ENCODE results near the gene PPP2R5C. TPM values are rescaled to one million over a fixed set of nuclear protein-coding genes. Genes with fewer than 3 reads are reported as not detected.

The PPP2R5C gene
- total RNA-seq, 1 donor, result 114 TPM

DNA sequence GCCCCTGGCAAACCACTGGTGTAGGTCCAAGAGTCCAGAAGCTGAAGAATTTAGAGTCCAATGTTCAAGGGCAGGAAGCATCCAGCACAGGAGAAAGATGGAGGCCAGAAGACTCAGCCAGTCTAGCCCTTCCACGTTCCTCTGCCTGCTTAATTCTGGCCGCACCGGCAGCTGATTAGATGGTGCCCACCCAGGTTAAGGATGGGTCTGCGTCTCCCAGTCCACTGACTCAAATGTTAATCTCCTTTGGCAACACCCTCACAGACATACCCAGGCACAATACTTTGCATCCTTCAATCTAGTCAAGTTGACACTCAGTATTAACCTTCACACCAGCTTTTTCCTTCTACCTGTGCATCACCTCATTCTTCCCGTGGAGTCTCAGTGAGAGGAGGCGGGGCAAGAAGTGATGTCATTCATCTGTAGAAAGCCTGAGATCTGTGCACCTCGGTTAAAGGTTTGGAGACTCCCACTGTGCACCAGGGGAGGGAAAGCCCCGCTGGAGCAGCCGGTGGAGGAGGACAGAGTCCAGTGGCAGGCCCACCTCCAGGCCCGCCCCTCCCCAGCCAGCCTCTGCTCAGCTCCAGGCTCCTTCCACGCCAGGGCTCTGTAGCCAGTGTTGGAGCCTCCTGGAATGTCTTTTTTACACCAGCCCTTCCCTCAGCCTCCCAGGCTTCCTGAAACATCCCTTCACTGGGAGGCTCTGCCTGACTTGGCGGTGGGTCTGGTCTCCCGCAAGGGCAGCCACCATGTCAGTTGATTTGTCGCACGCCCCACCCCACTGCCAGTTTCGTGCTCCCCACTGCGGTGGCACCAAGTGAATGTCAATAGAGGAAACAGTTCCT lies 122.8 kb downstream of the PPP2R5C start:
- H3K4me3 ChIP-seq (ENCODE audit: low read depth, low read length), result no peak overlapping the region
- TF ChIP-seq, protein P1, sequence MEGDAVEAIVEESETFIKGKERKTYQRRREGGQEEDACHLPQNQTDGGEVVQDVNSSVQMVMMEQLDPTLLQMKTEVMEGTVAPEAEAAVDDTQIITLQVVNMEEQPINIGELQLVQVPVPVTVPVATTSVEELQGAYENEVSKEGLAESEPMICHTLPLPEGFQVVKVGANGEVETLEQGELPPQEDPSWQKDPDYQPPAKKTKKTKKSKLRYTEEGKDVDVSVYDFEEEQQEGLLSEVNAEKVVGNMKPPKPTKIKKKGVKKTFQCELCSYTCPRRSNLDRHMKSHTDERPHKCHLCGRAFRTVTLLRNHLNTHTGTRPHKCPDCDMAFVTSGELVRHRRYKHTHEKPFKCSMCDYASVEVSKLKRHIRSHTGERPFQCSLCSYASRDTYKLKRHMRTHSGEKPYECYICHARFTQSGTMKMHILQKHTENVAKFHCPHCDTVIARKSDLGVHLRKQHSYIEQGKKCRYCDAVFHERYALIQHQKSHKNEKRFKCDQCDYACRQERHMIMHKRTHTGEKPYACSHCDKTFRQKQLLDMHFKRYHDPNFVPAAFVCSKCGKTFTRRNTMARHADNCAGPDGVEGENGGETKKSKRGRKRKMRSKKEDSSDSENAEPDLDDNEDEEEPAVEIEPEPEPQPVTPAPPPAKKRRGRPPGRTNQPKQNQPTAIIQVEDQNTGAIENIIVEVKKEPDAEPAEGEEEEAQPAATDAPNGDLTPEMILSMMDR (IDR thresholded peaks at IDR 0.05; ENCODE audit: insufficient read depth, low read length), result no peak
- DNase-seq (ENCODE audit: low read depth), result no peak

DNA sequence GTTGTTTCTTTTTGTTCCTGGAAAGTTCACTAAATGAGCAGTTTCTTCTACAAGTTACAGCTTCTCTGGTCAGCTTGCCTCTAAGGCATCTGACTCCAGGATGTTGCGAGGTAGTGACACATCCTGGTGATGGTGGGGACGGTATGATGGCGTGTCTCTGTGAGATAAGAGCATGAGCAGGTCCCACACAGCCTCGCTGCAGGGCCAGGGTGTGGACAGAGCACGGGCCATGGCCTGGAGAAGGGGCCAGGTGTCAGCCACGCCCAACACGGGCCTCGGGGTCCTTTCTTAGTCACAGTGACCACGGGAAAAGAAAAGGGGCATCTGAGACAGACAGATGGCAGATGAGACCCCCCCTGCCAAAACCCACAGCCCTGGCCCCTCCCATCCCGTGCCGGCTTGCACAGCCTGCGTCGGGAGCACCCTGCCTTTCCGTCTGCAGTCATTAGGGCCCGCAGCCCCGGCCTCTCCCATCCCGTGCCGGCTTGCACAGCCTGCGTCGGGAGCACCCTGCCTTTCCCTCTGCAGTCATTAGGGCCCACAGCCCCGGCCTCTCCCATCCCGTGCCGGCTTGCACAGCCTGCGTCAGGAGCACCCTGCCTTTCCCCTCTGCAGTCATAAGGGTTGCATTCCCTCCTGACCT lies 123.5 kb downstream of the PPP2R5C start:
- TF ChIP-seq, protein P1 (IDR thresholded peaks at IDR 0.05; ENCODE audit: insufficient read depth, low read length), result no peak
- no peak overlapping the region for H3K4me3 ChIP-seq (ENCODE audit: low read depth, low read length)
- DNase-seq (ENCODE audit: low read depth), result no peak

DNA sequence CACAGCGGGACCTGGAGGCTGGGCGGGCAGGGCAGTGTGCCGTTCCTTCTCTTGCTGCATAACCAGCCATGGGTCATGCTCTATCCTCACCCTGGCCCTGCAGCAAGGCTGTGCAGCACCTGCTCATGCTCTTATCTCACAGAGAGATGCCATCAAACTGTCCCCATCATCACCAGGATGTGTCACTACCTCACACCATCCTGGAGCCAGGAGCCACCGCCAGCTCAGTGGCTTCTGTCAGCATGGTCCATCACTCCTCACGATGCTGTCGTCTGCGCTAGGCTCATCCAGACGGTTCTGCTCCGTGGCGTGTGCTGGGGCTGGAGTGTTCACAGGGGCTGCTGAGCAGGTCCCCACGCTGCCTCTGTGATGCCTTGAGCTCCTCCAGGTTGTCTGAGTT lies 125.7 kb downstream of the PPP2R5C start:
- TF ChIP-seq, protein P1 (IDR thresholded peaks at IDR 0.05; ENCODE audit: insufficient read depth, low read length), result no peak

DNA sequence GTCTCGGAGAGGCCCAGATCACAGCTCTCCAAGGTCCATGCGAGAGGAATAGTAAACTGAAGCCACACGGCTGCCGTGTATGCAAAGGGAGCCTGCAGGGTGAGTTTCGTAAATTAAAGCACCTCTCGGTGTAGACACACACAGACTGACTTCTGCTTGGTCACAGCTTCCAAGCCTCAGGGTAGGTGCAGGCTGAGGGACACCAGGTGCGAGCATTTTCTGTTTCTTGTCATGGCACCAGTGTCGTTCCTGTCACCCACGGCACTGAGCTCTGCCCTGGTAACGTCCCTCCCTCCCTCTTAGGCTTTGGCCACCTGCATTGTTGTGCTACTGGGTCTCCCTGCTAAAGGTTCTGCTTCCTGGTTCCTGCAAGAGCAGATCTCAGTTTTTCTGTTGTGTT lies 126.7 kb downstream of the PPP2R5C start:
- no peak for DNase-seq (ENCODE audit: low read depth)
- H3K4me3 ChIP-seq (ENCODE audit: low read depth, low read length), result no peak overlapping the region
- TF ChIP-seq, protein P1 (IDR thresholded peaks at IDR 0.05; ENCODE audit: insufficient read depth, low read length), result no peak

More for the DNA sequence above, 125.7 kb downstream of the PPP2R5C start:
- H3K4me3 ChIP-seq (ENCODE audit: low read depth, low read length), result no peak overlapping the region
- DNase-seq (ENCODE audit: low read depth), result no peak

DNA sequence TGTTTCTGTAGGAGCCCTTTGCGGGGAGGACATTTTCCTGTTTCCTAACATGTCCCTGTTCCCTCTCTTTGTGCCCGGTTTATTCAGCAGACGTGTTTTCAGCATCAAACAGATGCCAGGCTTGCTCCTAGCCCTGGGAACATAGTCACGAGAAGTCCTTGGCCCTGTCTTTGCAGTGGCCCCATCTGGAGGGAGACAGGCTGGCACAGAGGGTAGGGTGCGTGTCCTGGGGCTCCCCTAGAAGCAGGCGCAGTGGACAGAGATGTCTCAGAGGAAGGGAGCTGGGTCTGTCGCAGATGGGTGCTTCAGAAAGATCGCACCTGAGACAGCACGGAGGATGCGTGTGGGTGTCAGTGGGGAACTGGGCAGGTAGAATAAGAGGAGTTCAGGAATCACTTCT lies 127.9 kb downstream of the PPP2R5C start:
- DNase-seq (ENCODE audit: low read depth), result no peak
- TF ChIP-seq, protein P1 (IDR thresholded peaks at IDR 0.05; ENCODE audit: insufficient read depth, low read length), result no peak
- no peak overlapping the region for H3K4me3 ChIP-seq (ENCODE audit: low read depth, low read length)

DNA sequence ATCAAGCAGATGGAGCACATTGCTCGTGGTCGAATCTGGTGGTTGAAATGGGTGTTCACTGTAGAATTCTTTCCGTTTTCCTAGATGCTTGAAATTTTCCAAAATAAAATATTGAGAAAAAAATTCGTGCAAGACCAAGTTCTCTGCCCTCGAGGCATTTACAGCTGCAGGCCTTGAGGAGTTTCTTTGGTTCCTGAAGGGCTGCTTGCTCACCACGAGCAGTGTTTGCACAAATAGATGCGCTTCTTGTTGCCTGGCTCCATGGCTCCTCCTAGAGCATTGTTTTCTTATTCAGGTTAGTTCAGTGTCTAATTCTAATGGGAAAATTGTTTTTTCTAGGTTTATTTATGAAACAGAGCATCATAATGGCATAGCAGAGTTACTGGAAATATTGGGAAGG lies 128.4 kb downstream of the PPP2R5C start:
- peak; percentile 33 for DNase-seq (ENCODE audit: low read depth)
- no peak overlapping the region for H3K4me3 ChIP-seq (ENCODE audit: low read depth, low read length)
- TF ChIP-seq, protein P1 (IDR thresholded peaks at IDR 0.05; ENCODE audit: insufficient read depth, low read length), result no peak

Data from fibroblast of the aortic adventitia (primary cell).